ENCODE results near the gene NFATC2.

The NFATC2 gene

DNA sequence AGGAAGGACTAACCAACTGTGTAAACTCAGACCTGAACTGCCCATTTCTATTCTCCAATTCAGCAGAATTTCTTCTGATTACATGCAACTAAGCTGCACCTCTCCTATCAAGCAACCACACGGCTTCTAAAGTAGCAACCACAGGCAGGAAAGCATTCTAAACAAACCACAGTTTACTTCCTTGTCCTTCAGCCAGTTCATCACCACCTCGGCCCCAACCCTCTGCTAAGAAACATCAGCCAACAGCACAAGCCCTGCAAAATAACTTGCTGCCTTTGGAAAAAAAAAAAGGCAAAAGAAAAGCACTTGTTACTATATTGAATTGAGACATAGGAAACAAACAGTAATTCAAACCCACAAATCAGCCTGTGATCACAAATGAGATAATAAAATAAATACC is 140.3 kb downstream of the NFATC2 start:
- no peak overlapping the region for H3K27ac ChIP-seq
- peak; percentile 12 for DNase-seq (ENCODE audit: low read depth, low spot score)

DNA sequence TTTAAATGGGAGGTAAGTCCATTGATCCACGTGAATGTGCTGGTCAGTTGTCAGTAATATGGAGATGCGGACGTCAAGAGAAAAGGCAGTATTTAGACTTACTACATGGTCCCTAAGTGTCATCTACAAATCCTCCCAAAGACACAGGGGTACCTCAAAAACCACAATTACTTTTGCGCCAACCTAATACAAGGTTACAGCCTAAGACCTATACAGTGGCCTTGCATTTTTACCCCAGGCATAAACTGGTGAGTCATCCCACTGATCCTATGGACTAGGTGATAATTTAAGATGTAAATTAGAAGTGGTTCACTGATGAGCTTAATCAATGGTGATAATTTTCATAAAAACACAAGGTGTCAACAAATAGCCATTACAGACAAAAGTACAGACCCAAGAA is 141.0 kb downstream of the NFATC2 start:
- H3K27ac ChIP-seq = no peak overlapping the region

DNA sequence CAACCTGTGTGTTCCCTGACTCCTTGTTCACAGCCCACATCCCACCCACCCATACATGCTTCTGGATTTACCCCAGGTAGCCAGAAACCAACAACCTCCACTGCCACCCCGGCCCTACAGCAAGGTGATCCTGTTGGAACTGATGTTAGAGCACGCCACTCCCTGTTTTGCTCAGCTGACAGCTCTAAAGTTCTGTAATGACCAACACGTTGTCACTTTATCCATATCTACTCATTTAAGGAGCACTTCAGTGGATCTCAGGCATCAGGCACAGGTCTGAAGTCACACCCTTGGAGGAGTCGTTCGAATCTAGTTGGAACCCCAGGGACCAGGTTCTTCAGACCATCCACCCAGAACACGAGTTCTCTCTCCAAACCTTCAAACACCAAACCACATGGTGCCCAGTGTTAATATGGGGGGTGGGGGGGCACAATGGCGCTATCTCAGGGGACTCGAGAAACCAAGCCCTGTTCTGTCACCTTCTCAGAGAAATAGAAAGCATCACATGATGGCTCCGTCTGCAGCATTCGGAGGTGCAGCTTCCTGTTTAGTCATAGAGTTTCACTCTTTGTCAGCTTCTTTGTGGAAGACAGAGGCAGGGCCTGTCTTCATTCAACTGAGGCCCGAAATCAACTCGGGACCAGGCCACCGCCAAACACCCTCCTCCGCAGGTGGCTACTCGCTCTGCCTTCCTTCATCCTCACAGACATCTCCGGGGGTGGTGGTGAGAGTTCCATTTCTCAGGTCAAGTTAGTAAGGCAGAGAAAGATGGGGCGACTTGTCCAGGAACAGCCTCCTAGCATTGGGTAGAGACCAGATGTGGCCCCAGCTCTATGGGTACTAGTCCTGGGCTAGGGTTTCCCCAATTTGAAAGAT is 142.2 kb downstream of the NFATC2 start:
- no peak for DNase-seq (ENCODE audit: low read depth, low spot score)
- no peak overlapping the region for H3K27ac ChIP-seq

More for the DNA sequence above, 141.0 kb downstream of the NFATC2 start:
- DNase-seq (ENCODE audit: low read depth, low spot score) = no peak

- DNase-seq (ENCODE audit: low read depth, low spot score) = no peak
- H3K27ac ChIP-seq = no peak overlapping the region
Measured at GRCh38 chr20:51399006-51399890, 143.3 kb downstream of the NFATC2 start.

- H3K27ac ChIP-seq = no peak overlapping the region
- DNase-seq (ENCODE audit: low read depth, low spot score) = no peak
Measured at GRCh38 chr20:51398552-51398951, 144.0 kb downstream of the NFATC2 start.

DNA sequence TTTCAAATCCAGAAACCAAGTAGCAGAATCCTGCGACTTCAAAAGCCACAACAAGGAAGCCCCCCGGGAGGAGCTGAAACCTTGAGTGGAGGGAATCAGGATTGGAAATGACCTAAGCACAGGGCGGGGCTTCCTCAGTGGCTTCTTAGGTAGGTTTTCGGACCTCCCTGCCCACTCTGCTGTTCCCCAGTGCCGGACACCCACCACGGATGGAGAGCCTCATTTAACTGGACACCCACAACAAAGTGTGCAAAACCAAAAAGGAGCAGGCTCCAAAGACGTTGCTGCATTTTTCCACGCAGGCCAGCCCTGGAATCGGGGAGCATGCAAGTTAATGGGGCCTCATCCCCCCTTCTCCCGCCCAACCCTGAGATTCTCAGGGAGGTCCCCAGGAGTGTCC is 144.4 kb downstream of the NFATC2 start:
- no peak overlapping the region for H3K27ac ChIP-seq
- no peak for DNase-seq (ENCODE audit: low read depth, low spot score)

GRCh38 chr20:51397137-51397536 is 145.4 kb downstream of the NFATC2 start:
- H3K27ac ChIP-seq = no peak overlapping the region
- no peak for DNase-seq (ENCODE audit: low read depth, low spot score)

DNA sequence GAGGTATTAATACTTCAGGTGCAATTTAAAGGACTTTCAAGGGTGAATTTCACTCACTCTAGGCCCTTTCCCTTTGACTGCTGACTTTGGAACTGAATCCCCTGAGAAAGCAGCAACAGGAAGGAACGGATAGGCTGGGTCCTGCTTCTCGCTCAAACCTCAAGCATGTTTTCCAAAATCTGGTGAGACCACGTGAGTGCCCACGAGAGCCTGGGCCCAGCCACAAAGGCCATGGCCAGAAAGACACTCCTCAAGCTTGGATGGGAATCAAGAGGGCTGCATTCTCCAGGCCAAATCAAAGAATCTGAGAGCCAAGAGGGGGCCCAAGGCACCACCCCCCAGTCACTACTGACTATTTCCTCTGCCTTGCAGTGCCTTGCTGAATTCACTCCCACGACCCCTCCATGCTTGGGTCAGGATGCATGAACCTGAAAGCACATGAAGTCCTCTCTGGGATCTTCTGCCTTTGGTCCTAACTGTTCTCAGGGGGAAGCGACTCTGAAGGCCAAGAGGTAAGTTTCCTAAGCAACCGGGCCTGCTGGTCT is 146.1 kb downstream of the NFATC2 start:
- no peak for DNase-seq (ENCODE audit: low read depth, low spot score)
- H3K27ac ChIP-seq = no peak overlapping the region

DNA sequence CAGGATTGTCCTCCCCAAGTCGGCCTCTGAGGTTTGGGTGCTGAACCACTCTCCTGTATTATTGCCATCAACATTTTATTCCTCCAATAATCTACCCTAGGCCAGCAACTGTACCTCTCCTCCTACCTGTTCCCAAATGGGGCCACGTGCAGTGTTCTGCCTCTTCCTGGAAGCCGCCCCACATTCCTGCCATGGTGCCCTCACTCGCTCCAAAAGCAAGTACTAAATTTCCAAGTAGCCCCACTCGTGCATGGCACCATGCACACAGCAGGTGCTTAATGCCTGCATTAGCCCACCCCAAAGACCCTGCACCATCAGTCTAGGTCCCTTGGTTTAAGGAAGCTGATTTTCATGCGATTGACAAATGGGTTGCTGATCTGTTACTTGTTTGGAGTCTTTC is 147.8 kb downstream of the NFATC2 start:
- DNase-seq (ENCODE audit: low read depth, low spot score) = no peak
- H3K27ac ChIP-seq = no peak overlapping the region

DNA sequence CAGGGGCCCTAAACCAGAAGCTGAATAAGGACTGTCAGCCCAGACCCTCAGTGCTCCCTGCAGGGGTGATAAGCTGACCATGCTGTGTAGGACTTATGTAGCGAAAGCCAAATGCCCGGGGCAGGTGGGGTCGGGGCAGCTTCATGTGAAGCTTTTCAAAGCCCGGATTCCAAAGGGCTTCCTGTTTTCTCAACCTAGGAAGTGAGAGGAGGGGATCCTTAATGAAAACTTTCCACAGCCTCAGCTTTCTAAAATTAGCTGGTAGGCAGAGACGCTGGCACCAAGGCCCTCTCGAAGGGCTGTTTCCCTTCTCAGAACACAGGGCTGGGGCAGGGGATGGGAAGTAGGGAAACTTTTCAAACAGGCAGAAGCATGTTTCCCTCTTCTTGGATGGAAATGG is 148.9 kb downstream of the NFATC2 start:
- DNase-seq (ENCODE audit: low read depth, low spot score) = no peak
- no peak overlapping the region for H3K27ac ChIP-seq

- no peak for DNase-seq (ENCODE audit: low read depth, low spot score)
- no peak overlapping the region for H3K27ac ChIP-seq
Measured at GRCh38 chr20:51392614-51393186, 149.8 kb downstream of the NFATC2 start.

GRCh38 chr20:51391926-51392325 is 150.6 kb downstream of the NFATC2 start:
- DNase-seq (ENCODE audit: low read depth, low spot score) = no peak
- no peak overlapping the region for H3K27ac ChIP-seq

GRCh38 chr20:51389543-51390264 is 152.8 kb downstream of the NFATC2 start:
- H3K27ac ChIP-seq = no peak overlapping the region
- no peak for DNase-seq (ENCODE audit: low read depth, low spot score)

GRCh38 chr20:51388756-51389542 is 153.6 kb downstream of the NFATC2 start:
- peak overlapping the region; percentile 39 for H3K27ac ChIP-seq
- DNase-seq (ENCODE audit: low read depth, low spot score) = no peak

GRCh38 chr20:51388227-51388626 is 154.3 kb downstream of the NFATC2 start:
- DNase-seq (ENCODE audit: low read depth, low spot score) = peak; percentile 37
- H3K27ac ChIP-seq = peak overlapping the region; percentile 39

GRCh38 chr20:51387125-51387875 is 155.2 kb downstream of the NFATC2 start:
- no peak for DNase-seq (ENCODE audit: low read depth, low spot score)
- H3K27ac ChIP-seq = no peak overlapping the region

- no peak for DNase-seq (ENCODE audit: low read depth, low spot score)
- no peak overlapping the region for H3K27ac ChIP-seq
Measured at GRCh38 chr20:51386586-51386985, 155.9 kb downstream of the NFATC2 start.

All from epithelial cell of prostate (primary cell).